SIG-M5 (cell line): ENCODE results near the gene NCF4.

Experiments used
- DNase-seq: peaks from one replicate; lab custom pipeline; 2025; lab: John Stamatoyannopoulos, UW

The NCF4 gene

DNA sequence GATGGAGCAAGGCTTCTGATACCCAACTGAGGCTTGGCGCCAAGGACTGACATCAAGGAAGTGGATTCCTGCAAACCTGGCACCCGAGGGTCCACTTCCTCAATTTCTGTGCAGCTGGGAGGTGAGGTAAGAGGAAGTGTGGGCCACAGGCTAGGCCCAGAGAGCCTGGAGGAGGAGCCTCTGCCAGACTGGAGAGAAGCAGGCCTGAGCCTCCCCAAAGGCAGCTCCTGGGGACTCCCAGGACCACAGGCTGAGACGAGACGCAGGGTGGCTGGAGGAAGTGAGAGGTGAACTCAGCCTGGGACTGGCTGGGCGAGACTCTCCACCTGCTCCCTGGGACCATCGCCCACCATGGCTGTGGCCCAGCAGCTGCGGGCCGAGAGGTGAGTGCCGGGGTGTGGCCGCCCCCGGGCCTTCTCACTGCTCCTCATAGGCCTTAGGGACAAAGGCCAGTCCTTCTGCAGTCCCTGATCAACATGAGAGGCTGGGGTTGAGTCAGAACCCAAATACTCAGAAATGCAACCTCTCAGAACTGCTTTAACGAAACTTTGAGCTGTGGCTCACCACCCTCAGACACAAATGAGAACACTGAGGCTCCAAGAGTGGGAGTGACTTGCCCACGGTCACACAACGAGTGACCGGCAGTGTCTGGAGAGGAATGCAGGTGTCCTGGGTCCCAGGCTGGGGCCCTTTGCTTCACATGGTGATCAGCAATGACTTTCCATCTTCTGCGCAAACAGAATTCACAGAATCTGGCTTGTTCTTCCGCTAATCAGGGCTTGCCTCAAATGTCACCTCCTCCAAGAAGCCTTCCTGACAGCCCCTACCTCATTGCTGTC lies at the start of gene NCF4:
Gene NCF4, plus strand, starts transcription at position 186 of the 839 bp plus-strand sequence. Its CDS starts 166 bp downstream, at position 352.
- peak; percentile 92 for DNase-seq

DNA sequence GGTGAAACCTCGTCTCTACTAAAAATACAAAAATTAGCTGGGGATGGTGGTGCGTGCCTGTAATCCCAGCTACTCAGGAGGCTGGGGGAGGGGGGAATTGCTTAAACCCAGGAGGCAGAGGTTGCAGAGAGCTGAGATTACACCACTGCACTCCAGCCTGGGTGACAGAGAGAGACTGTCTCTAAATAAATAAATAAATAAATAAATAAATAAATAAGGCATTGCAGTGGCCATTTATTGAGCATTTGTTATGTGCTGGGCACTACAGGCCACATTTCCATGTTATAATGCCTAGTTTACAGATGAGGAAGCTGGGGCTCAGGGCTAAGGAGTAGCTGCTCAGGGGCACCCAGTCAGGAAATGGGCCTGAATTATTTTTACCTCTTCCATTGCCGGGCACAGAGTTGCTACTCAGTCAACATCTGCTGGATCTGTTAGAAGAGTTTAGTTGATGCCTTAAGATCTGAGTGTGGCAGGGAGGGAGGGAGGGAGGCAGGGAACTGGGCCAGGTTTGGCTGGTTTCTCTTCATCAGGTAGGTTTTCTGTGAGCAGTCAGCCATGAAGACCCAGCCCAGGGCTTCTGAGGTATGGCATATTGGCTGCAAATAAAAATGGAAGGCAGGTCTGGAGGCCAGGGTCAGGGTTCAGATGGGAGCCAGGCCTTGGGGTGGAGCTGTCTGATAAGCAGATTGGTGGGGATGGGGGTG lies 49.6 kb upstream of the NCF4 start:
- no peak for DNase-seq

DNA sequence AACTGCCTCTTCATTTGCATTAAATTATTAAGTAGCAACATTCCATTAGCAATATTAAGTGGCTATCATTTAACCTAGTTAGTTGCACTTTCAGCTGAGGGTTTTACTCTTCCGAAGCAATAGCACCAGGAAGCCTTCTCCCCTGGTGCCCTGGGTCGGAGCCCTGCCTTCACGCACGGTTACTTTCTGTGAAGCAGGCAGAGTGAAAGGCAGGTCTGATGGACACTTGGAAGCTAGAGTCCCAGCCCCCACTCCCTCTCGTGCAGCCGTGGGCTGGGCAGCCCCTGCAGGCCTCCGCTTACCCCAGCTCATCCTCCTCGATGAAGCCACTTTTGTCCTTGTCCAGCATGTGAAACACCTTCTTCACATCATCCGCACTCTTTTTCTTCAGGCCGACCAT lies 46.0 kb upstream of the NCF4 start:
- DNase-seq: no peak

GRCh38 chr22:36815558-36816338 lies 45.1 kb upstream of the NCF4 start:
- DNase-seq: no peak

- no peak for DNase-seq
Measured at GRCh38 chr22:36816339-36816635, 44.5 kb upstream of the NCF4 start.

- DNase-seq: no peak
Measured at GRCh38 chr22:36816636-36817524, 43.9 kb upstream of the NCF4 start, which contains the start of gene PVALB. TSS of gene PVALB (minus strand) at chr22:36817035. CDS start at chr22:36817005, 30 bp downstream.

GRCh38 chr22:36817525-36817848 lies 43.3 kb upstream of the NCF4 start:
- no peak for DNase-seq

GRCh38 chr22:36818010-36818642 lies 42.7 kb upstream of the NCF4 start:
- no peak for DNase-seq

DNA sequence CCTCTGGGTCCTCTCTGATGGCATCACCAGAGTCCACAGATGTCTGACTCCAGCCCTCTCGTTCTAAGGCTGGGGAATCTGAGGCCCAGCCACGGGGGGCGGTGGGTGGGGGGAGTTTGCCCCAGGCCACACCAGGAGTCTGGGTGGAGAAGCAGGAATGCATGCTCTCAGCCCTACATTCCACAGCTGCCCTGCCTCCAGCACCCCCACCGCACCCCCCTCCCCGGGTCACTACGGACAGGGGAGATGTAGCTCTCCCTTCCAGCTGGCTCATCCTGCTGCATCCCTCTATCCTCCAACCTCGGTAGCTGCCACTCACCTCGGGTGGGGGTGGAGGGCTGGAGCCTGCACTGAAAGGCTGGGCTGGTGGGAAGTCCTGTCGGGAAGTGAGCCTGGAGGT lies 41.7 kb upstream of the NCF4 start:
- DNase-seq: no peak

GRCh38 chr22:36822581-36822980 lies 38.2 kb upstream of the NCF4 start:
- DNase-seq: no peak

- no peak for DNase-seq
Measured at GRCh38 chr22:36823186-36823839, 37.5 kb upstream of the NCF4 start.

- DNase-seq: no peak
Measured at GRCh38 chr22:36824655-36825054, 36.2 kb upstream of the NCF4 start.

DNA sequence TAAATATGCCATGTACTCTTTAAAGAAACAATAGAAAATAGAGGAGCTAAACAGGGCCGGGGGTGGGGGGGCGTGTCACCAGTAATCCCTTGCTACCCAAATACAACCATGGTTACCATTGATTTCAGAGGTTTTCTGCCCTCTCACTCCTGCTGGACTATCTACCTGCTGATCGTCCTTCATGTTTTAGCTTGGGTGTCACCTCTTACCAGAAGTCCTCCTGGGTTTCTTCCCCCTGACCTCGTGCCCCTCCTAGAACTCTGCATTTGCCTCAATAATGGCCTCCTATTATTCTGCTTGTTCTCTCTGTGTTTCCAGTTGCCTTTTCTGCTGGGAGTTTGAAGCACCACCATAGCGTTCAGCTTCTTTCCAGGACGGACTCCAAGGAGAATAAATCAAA lies 34.5 kb upstream of the NCF4 start:
- DNase-seq: no peak

DNA sequence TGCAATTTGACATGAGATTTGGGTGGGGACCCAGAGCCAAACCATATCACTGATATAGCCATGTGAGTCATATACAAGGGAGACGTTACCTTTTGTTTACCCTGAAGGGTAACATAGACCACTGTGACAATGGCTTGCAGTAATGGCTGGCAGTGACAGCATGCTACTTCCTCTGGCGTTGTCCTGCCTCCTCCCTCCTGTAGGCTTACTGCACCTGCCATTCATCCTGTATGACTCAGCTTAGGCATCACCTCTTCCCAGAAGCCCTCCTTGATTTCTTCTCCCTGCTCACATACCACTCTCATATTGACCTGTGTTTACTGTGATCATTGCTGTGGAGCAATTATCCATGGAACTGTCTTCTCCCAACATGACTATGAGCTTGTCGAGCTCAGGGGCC lies 32.0 kb upstream of the NCF4 start:
- no peak for DNase-seq

DNA sequence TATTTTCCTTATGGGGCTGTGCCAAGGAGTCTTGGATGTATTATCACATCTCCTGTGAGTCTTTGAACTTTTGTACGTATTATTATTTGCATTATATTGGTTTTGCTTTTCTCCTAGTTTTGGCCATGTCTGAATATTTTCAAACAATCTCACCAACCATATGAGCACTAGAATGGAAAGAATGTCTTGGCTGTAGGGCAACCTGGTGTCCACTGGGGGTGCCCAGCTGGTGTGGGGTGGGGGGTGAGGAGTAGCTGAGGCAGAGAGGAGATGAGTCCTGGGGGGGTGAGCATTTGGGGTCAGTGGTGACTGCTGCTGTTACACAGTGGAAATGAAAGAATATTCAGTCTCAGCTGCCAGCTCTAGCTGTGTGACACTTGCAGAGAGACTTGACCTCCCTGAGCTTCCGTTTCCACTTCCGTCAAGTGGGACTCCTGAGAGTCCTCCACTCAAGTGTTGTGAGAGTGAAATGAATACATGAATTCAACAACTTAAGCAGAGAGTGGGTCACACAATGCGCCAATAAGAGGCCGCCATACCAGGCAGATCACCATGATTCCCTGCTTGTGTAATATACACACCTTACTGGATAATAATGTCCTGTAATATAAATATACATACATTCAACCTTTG lies 31.3 kb upstream of the NCF4 start:
- no peak for DNase-seq

DNA sequence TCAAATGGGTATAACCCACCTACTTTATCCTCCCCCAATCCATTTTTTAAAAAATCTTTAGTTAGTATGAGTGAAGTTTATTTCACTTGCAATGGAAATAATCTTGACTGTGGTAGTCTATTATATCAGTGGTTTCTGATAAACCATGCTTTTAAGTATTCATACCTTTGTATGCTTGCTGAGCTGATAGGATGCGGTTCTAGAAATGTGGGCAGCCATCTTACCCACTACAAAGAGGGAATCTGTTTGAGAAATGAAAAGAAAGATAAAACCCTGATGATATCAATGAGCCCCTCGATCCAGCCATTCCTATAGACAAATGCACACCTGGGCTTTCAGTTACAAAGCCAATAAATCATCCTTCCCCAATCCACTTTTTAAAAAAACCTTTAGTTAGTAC lies 30.2 kb upstream of the NCF4 start:
- DNase-seq: no peak

DNA sequence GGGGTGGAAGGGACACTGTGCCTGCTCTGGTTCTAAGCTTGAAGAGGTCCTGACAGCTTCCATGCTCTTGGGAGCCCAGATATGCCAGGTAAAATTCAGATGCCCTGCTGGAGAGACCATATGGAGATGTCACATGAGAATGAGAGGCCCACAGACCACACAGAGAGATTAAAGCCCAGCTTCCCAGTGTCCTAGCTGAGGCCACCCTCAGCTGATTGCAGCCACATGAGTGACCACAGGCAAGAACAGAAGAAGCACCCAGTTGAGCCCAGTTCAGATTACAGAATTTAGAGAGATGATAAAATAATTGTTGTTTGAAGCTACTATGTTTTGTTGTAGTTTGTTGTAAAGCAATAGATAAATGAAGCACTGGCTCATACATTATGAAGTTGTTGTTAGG lies 29.6 kb upstream of the NCF4 start:
- DNase-seq: no peak

DNA sequence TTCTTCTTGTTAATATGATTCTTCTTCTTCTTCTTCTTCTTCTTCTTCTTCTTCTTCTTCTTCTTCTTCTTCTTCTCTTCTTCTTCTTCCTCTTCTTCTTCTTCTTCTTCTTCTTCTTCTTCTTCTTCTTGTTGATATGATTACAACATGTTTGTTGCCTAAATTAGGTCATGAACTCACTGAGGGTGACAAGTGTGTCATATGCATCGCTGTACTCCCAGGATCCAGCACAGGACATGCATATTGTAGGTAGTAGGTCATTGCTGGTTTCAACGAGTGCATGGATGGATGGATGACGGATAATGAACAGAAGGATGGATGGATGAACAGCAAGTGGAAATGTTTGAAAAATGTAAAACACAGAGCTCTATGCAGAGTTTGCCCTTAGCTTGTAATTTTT lies 29.1 kb upstream of the NCF4 start:
- DNase-seq: no peak

DNA sequence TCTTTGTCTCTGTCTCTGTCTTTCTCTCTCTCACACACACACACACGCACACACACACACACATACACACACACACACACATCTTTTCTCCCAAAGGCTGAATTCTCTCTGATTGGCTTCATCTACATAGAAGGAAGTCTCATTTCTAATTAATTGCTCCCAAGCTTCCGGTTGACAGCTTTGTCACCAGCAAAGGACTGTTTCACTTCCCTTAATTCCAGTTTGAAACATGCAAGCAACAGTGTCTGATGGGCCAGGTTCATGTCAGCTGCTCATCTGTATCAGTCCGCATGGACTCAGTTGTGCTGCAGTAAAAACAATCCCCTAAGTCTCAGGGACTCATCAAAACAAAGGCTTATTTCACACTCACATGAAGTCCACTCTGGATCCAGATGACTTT lies 27.7 kb upstream of the NCF4 start:
- peak; percentile 60 for DNase-seq

DNA sequence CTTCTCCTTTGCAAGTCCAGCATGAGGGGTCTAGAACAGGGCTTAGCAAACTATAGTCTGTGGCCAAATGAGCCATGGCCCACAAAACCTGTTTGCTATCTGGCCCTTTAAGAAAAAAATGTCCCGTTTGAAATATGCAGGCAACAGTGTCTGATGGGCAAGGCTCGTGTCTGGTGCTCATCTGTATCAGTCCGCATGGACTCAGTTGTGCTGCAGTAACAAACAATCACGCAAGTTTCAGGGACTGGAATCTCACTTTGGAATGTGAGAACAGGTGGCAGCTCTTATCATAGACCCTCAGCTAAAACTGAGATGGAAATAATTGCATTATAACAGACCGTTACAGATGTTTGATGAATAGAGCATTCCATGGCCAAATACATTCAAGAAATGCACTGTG lies 24.9 kb upstream of the NCF4 start:
- no peak for DNase-seq
